Activated gamma-delta T cell (primary cell): Measurements from ENCODE around the gene RPS6KA4.
"Not testable (repeated sequence)": the region's sequence is repeated elsewhere in the genome, so short reads cannot be mapped to it uniquely, and the experiment has no call there.

Experiments
- DNase-seq: peaks from one replicate; lab custom pipeline; 2025; lab: John Stamatoyannopoulos, UW
- total RNA-seq, 2 donors: gene quantifications; one replicate each; lab custom pipeline; 2026; lab: John Stamatoyannopoulos, UW

The RPS6KA4 gene
- 67.2 to 69.0 reads per million in 2 donors for total RNA-seq

- peak; percentile 41 for DNase-seq
Observed at GRCh38 chr11:64358907-64359711, at the start of gene RPS6KA4. Gene RPS6KA4, plus strand, starts transcription at chr11:64359162. Its CDS starts 74 bp downstream, at chr11:64359236.

- DNase-seq: no peak
Observed at GRCh38 chr11:64312947-64313346, 46.0 kb upstream of the RPS6KA4 start.

- no peak for DNase-seq
Observed at GRCh38 chr11:64313491-64314145, 45.3 kb upstream of the RPS6KA4 start.

- no peak for DNase-seq
Observed at GRCh38 chr11:64314146-64314804, 44.7 kb upstream of the RPS6KA4 start.

GRCh38 chr11:64314805-64315561 is 44.0 kb upstream of the RPS6KA4 start:
- no peak for DNase-seq

- not testable (repeated sequence) for DNase-seq
Observed at GRCh38 chr11:64315667-64316526, 43.1 kb upstream of the RPS6KA4 start.

- DNase-seq: no peak
Observed at GRCh38 chr11:64316672-64317324, 42.2 kb upstream of the RPS6KA4 start.

GRCh38 chr11:64317325-64317960 is 41.5 kb upstream of the RPS6KA4 start, which contains the start of gene TRMT112:
Gene TRMT112, minus strand, starts transcription at chr11:64317559. Its CDS starts 33 bp downstream, at chr11:64317526.
- peak; percentile 77 for DNase-seq

- peak; percentile 92 for DNase-seq
Observed at GRCh38 chr11:64317961-64318765, 40.8 kb upstream of the RPS6KA4 start, which contains the start of gene PRDX5. Gene PRDX5, plus strand, starts transcription at chr11:64318121. Its CDS starts 95 bp downstream, at chr11:64318216.

GRCh38 chr11:64318766-64319761 is 39.9 kb upstream of the RPS6KA4 start:
- no peak for DNase-seq

- DNase-seq: no peak
Observed at GRCh38 chr11:64320556-64320955, 38.4 kb upstream of the RPS6KA4 start.

- no peak for DNase-seq
Observed at GRCh38 chr11:64321026-64321425, 37.9 kb upstream of the RPS6KA4 start.

GRCh38 chr11:64321533-64321932 is 37.4 kb upstream of the RPS6KA4 start:
- no peak for DNase-seq

GRCh38 chr11:64322925-64323260 is 36.1 kb upstream of the RPS6KA4 start:
- DNase-seq: no peak

- DNase-seq: no peak
Observed at GRCh38 chr11:64323373-64323772, 35.6 kb upstream of the RPS6KA4 start.

- not testable (repeated sequence) for DNase-seq
Observed at GRCh38 chr11:64323984-64324383, 35.0 kb upstream of the RPS6KA4 start.

GRCh38 chr11:64324692-64325469 is 34.1 kb upstream of the RPS6KA4 start:
- DNase-seq: no peak
